SW480 (cell line): ENCODE results near the gene UBR3.

Experiments
- DNase-seq: peaks from one replicate; pipeline ENCODE4 v3.0.0-alpha.2; 2016; ENCODE audit warnings: low spot score

UBR3 gene

GRCh38 chr2:170005702-170006101, 178.4 kb downstream of the UBR3 start:
- no peak for DNase-seq

- no peak for DNase-seq
Observed at GRCh38 chr2:170006587-170007325, 179.5 kb downstream of the UBR3 start.

- DNase-seq, result no peak
Observed at GRCh38 chr2:170009209-170009608, 182.0 kb downstream of the UBR3 start.

GRCh38 chr2:170012773-170013172, 185.5 kb downstream of the UBR3 start:
- DNase-seq, result no peak

- no peak for DNase-seq
Observed at GRCh38 chr2:170013802-170014551, 186.7 kb downstream of the UBR3 start.

- no peak for DNase-seq
Observed at GRCh38 chr2:170014769-170015168, 187.5 kb downstream of the UBR3 start.

GRCh38 chr2:170017860-170018532, 190.7 kb downstream of the UBR3 start:
- no peak for DNase-seq

GRCh38 chr2:170019060-170019805, 192.0 kb downstream of the UBR3 start:
- no peak for DNase-seq

- no peak for DNase-seq
Observed at GRCh38 chr2:170020777-170021176, 193.5 kb downstream of the UBR3 start.

GRCh38 chr2:170022692-170023091, 195.4 kb downstream of the UBR3 start:
- peak; percentile 3 for DNase-seq

GRCh38 chr2:170024721-170025120, 197.5 kb downstream of the UBR3 start:
- no peak for DNase-seq

GRCh38 chr2:170025223-170025622, 198.0 kb downstream of the UBR3 start:
- no peak for DNase-seq

- DNase-seq, result no peak
Observed at GRCh38 chr2:170026361-170026760, 199.1 kb downstream of the UBR3 start.

GRCh38 chr2:170029551-170029950, 202.3 kb downstream of the UBR3 start:
- no peak for DNase-seq

- DNase-seq, result no peak
Observed at GRCh38 chr2:170030040-170030439, 202.8 kb downstream of the UBR3 start.

- DNase-seq, result no peak
Observed at GRCh38 chr2:170031288-170031687, 204.0 kb downstream of the UBR3 start.

- DNase-seq, result no peak
Observed at GRCh38 chr2:170034596-170034995, 207.3 kb downstream of the UBR3 start.

GRCh38 chr2:170038734-170039133, 211.5 kb downstream of the UBR3 start:
- no peak for DNase-seq

GRCh38 chr2:170039401-170040172, 212.3 kb downstream of the UBR3 start:
- DNase-seq, result no peak

GRCh38 chr2:170044751-170045478, 217.7 kb downstream of the UBR3 start:
- DNase-seq, result no peak
